ENCODE data around the gene PDLIM1.
A peak's percentile ranks its signal among the peaks of the same experiment; 100 is the strongest.
"Not testable (repeated sequence)": the region's sequence is repeated elsewhere in the genome, so short reads cannot be mapped to it uniquely, and the experiment has no call there.

PDLIM1 gene

DNA sequence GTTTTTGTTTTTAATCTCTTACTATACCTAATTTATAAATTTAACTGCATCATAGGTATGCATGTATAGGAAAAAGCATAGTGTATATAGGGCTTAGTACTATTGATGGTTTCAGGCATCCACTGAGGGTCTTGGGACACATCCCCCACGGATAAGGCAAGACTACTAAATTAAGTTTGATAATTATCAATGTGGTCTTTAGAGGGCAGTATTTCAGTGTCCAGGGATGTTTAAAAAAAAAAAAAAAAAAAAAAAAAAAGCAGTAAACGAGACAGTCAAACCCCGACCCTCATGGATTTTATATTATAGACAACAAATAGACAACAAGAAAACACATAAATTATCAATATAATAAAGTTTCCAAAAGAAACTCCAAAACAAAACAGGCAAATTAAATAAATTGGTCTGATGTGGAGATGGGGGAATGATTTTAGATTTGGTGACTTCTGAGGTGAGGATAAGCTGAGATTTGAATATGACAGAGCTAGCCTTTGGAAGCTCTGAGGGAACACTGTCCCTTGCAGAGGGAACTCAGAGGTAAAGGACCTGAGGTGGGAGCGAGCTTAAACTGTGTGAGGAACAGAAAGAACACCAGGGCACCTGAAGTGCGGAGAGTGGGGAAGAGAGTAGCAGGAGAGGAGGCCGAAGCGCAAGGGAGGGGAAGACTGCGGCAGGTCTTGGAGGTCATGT, 82.0 kb downstream of the PDLIM1 start:
- no peak for TF ChIP-seq ZFX (IDR thresholded peaks at IDR 0.05; ENCODE audit: borderline replicate concordance)
- TF ChIP-seq CTCF (IDR thresholded peaks at IDR 0.05): peak; percentile 71
- no peak overlapping the region for H3K27ac ChIP-seq

DNA sequence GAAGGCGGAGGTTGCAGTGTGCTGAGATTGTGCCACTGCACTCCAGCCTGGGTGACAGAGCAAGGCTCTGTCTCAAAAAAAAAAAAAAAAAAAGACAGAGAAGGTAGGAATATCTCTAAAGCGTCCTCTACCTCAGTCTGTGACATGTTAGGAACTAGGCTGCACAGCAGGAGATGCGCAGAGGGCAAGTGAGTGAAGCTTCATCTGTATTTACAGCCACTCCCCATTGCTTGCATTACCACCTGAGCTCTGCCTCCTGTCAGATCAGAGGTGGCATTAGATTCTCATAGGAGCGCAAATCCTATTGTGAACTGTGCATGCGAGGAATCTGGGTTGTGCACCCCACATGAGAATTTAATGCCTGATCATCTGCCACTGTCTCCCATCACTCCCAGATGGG, 87.9 kb downstream of the PDLIM1 start:
- H3K27ac ChIP-seq: not testable (repeated sequence)

GRCh38 chr10:95201736-95202135, 89.1 kb downstream of the PDLIM1 start:
- H3K27ac ChIP-seq: no peak overlapping the region
- no peak for TF ChIP-seq ZFX (IDR thresholded peaks at IDR 0.05; ENCODE audit: borderline replicate concordance)
- TF ChIP-seq CTCF (IDR thresholded peaks at IDR 0.05): no peak

DNA sequence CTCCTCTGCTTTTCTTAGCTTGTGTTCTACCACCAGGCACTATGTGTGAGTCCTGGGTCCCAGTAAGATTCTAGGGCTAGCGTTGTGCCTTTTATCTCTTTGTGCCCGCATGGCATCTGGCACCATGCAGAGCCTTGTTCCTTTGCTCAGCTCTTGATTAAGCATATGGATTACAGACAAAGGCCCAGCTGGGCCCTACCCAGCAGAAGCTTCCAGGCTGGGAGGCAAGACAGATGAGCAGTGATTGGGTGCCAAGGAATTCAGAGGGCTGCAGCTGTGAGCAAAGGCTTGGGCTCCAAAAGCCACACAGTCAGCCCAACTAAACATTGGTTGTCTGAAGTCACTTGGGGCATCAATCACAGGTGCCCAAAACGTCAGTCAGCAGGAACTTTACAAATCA, 94.8 kb downstream of the PDLIM1 start:
- TF ChIP-seq ZFX (IDR thresholded peaks at IDR 0.05; ENCODE audit: borderline replicate concordance) (no peak), CTCF (IDR thresholded peaks at IDR 0.05) (no peak)
- no peak overlapping the region for H3K27ac ChIP-seq

GRCh38 chr10:95193944-95194343, 96.9 kb downstream of the PDLIM1 start, which contains the start of gene ACSM6:
TSS of gene ACSM6 (plus strand) at chr10:95194238. CDS start at chr10:95194486, 248 bp downstream.
- TF ChIP-seq ZFX (IDR thresholded peaks at IDR 0.05; ENCODE audit: borderline replicate concordance) (no peak), CTCF (IDR thresholded peaks at IDR 0.05) (no peak)
- no peak within 1 kb of the TSS for H3K27ac ChIP-seq

DNA sequence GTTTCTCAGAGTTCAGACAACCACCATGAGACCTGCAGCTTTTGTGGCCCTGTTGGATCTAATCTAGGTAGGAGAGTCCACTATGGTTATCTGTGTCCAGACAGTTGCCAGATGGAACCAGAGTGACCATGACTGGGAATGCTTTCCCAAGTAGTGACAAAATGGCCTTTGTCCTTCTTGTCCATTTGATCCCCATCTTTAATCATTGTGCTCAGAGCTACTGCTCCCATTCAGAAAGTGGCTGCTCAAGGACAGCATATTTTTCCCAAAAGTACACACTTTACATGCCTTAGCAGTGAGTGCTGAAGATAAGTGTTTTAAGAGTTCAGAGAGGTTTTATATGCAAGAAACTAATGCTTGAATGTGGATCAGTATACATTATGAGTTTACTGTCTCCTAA, 102.2 kb downstream of the PDLIM1 start:
- H3K27ac ChIP-seq: no peak overlapping the region
- TF ChIP-seq CTCF (IDR thresholded peaks at IDR 0.05): no peak

DNA sequence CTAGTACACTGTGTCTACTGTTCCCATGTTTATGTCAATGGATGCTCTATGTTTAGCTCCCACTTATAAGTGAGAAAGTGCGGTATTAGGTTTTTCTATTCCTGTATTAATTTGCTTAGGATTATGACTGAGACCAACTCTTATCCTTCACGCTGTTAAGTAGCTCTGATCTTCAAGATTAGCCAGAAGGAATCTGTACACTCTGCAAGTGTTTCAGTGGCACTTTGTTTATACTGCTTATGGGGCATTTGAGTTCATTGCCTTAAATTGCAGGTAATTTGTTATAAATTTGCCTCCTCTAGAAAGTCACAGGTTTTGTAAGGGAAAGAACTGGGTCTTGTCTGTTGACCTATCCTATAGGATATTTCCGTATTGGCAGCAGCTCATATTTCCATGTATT, 103.2 kb downstream of the PDLIM1 start:
- no peak for TF ChIP-seq CTCF (IDR thresholded peaks at IDR 0.05)
- no peak for TF ChIP-seq ZFX (IDR thresholded peaks at IDR 0.05; ENCODE audit: borderline replicate concordance)
- H3K27ac ChIP-seq: no peak overlapping the region
